ENCODE results near the gene C12orf43.

C12orf43 gene

GRCh38 chr12:120964298-120964697 lies 52.0 kb downstream of the C12orf43 start:
- Histone ChIP-seq H3K36me3 (ENCODE audit: insufficient read depth, low read depth, low read length) (no peaks in the 10 kb centered on the region), H3K27me3 (ENCODE audit: insufficient read depth, low read length) (no peaks in the 10 kb centered on the region), H3K27ac (ENCODE audit: low read length) (no peak overlapping the region), H3K9ac (ENCODE audit: low read depth, low read length) (no peak overlapping the region), H3K4me1 (ENCODE audit: insufficient read depth, low read length) (no peaks in the 10 kb centered on the region), H3K9me3 (ENCODE audit: insufficient read depth, low read depth, low read length) (no peaks in the 10 kb centered on the region), H3K4me3 (ENCODE audit: low read length) (no peak overlapping the region)

GRCh38 chr12:120962532-120963020 lies 53.7 kb downstream of the C12orf43 start:
- Histone ChIP-seq H3K27ac (ENCODE audit: low read length) (no peak overlapping the region), H3K4me1 (ENCODE audit: insufficient read depth, low read length) (no peaks in the 10 kb centered on the region), H3K9ac (ENCODE audit: low read depth, low read length) (no peak overlapping the region), H3K9me3 (ENCODE audit: insufficient read depth, low read depth, low read length) (no peaks in the 10 kb centered on the region), H3K4me3 (ENCODE audit: low read length) (no peak overlapping the region), H3K36me3 (ENCODE audit: insufficient read depth, low read depth, low read length) (no peaks in the 10 kb centered on the region), H3K27me3 (ENCODE audit: insufficient read depth, low read length) (no peaks in the 10 kb centered on the region)

- H3K9ac ChIP-seq (ENCODE audit: low read depth, low read length) = no peak overlapping the region
- H3K4me1 ChIP-seq (ENCODE audit: insufficient read depth, low read length) = no peaks in the 10 kb centered on the region
- no peak overlapping the region for H3K4me3 ChIP-seq (ENCODE audit: low read length)
- H3K9me3 ChIP-seq (ENCODE audit: insufficient read depth, low read depth, low read length) = no peaks in the 10 kb centered on the region
- H3K27me3 ChIP-seq (ENCODE audit: insufficient read depth, low read length) = no peaks in the 10 kb centered on the region
- H3K36me3 ChIP-seq (ENCODE audit: insufficient read depth, low read depth, low read length) = no peaks in the 10 kb centered on the region
- no peak overlapping the region for H3K27ac ChIP-seq (ENCODE audit: low read length)
Measured at GRCh38 chr12:120961604-120962531, 54.4 kb downstream of the C12orf43 start.

GRCh38 chr12:120960657-120961056 lies 55.6 kb downstream of the C12orf43 start:
- Histone ChIP-seq H3K9ac (ENCODE audit: low read depth, low read length) (no peak overlapping the region), H3K36me3 (ENCODE audit: insufficient read depth, low read depth, low read length) (no peaks in the 10 kb centered on the region), H3K27me3 (ENCODE audit: insufficient read depth, low read length) (no peaks in the 10 kb centered on the region), H3K27ac (ENCODE audit: low read length) (no peak overlapping the region), H3K9me3 (ENCODE audit: insufficient read depth, low read depth, low read length) (no peaks in the 10 kb centered on the region), H3K4me3 (ENCODE audit: low read length) (no peak overlapping the region), H3K4me1 (ENCODE audit: insufficient read depth, low read length) (no peaks in the 10 kb centered on the region)

- H3K9ac ChIP-seq (ENCODE audit: low read depth, low read length) = no peak overlapping the region
- H3K4me1 ChIP-seq (ENCODE audit: insufficient read depth, low read length) = no peaks in the 10 kb centered on the region
- H3K9me3 ChIP-seq (ENCODE audit: insufficient read depth, low read depth, low read length) = no peaks in the 10 kb centered on the region
- no peaks in the 10 kb centered on the region for H3K27me3 ChIP-seq (ENCODE audit: insufficient read depth, low read length)
- H3K27ac ChIP-seq (ENCODE audit: low read length) = no peak overlapping the region
- no peak overlapping the region for H3K4me3 ChIP-seq (ENCODE audit: low read length)
- H3K36me3 ChIP-seq (ENCODE audit: insufficient read depth, low read depth, low read length) = no peaks in the 10 kb centered on the region
Measured at GRCh38 chr12:120959111-120959878, 57.0 kb downstream of the C12orf43 start.

GRCh38 chr12:120956579-120957300 lies 59.5 kb downstream of the C12orf43 start:
- H3K27ac ChIP-seq (ENCODE audit: low read length) = no peak overlapping the region
- H3K4me1 ChIP-seq (ENCODE audit: insufficient read depth, low read length) = no peaks in the 10 kb centered on the region
- H3K36me3 ChIP-seq (ENCODE audit: insufficient read depth, low read depth, low read length) = no peaks in the 10 kb centered on the region
- no peak overlapping the region for H3K4me3 ChIP-seq (ENCODE audit: low read length)
- H3K9me3 ChIP-seq (ENCODE audit: insufficient read depth, low read depth, low read length) = no peaks in the 10 kb centered on the region
- H3K27me3 ChIP-seq (ENCODE audit: insufficient read depth, low read length) = no peaks in the 10 kb centered on the region
- H3K9ac ChIP-seq (ENCODE audit: low read depth, low read length) = no peak overlapping the region

GRCh38 chr12:120955232-120955631 lies 61.1 kb downstream of the C12orf43 start:
- Histone ChIP-seq H3K27me3 (ENCODE audit: insufficient read depth, low read length) (no peaks in the 10 kb centered on the region), H3K4me3 (ENCODE audit: low read length) (no peak overlapping the region), H3K4me1 (ENCODE audit: insufficient read depth, low read length) (no peaks in the 10 kb centered on the region), H3K9ac (ENCODE audit: low read depth, low read length) (no peak overlapping the region), H3K9me3 (ENCODE audit: insufficient read depth, low read depth, low read length) (no peaks in the 10 kb centered on the region), H3K27ac (ENCODE audit: low read length) (no peak overlapping the region), H3K36me3 (ENCODE audit: insufficient read depth, low read depth, low read length) (no peaks in the 10 kb centered on the region)

GRCh38 chr12:120950807-120951206 lies 65.5 kb downstream of the C12orf43 start:
- Histone ChIP-seq H3K36me3 (ENCODE audit: insufficient read depth, low read depth, low read length) (no peaks in the 10 kb centered on the region), H3K27ac (ENCODE audit: low read length) (no peak overlapping the region), H3K9me3 (ENCODE audit: insufficient read depth, low read depth, low read length) (no peaks in the 10 kb centered on the region), H3K4me3 (ENCODE audit: low read length) (no peak overlapping the region), H3K9ac (ENCODE audit: low read depth, low read length) (no peak overlapping the region), H3K4me1 (ENCODE audit: insufficient read depth, low read length) (no peaks in the 10 kb centered on the region), H3K27me3 (ENCODE audit: insufficient read depth, low read length) (no peaks in the 10 kb centered on the region)
